Activated CD8-positive, alpha-beta T cell treated with anti-CD3 and anti-CD28 coated beads for 36 hours (primary cell): ENCODE results near the gene TRIM52. TPM values are rescaled to one million over a fixed set of nuclear protein-coding genes. Genes with fewer than 3 reads are reported as not detected.
"Not testable (repeated sequence)": the region's sequence is repeated elsewhere in the genome, so short reads cannot be mapped to it uniquely, and the experiment has no call there.

Source experiments
- ATAC-seq: fragments of 200-7000 bp; cut with Tn5 transposase; one replicate; pipeline ENCODE4 v1.10.0; 2021; ENCODE audit warnings: mild to moderate bottlenecking, moderate library complexity
- CTCF ChIA-PET: fragments of 350-600 bp; sonication (Branson Sonifier 250); formaldehyde crosslinking; loops from one replicate; lab custom pipeline; 2021; ENCODE audit warnings: antibody characterized with exemption; lab: Charles Lee
- POLR2A ChIA-PET: fragments of 350-600 bp; sonication (Branson Sonifier 250); formaldehyde crosslinking; loops from one replicate; lab custom pipeline; 2021; ENCODE audit warnings: antibody characterized with exemption; lab: Charles Lee
- DNase-seq: peaks from one replicate; pipeline ENCODE4 v3.0.0-alpha.2; 2020
- H3K27ac Mint-ChIP-seq: one replicate; pipeline ENCODE4 v1.8.0; 2021; ENCODE audit warnings: mild to moderate bottlenecking, mixed read lengths
- H3K27me3 Mint-ChIP-seq: one replicate; pipeline ENCODE4 v1.8.0; 2021; ENCODE audit warnings: mixed read lengths
- H3K36me3 Mint-ChIP-seq: one replicate; pipeline ENCODE4 v1.8.0; 2021; ENCODE audit warnings: low read depth, mixed read lengths
- H3K4me1 Mint-ChIP-seq: one replicate; pipeline ENCODE4 v1.8.0; 2021; ENCODE audit warnings: low read depth, mixed read lengths
- H3K4me3 Mint-ChIP-seq: one replicate; pipeline ENCODE4 v1.8.0; 2021; ENCODE audit warnings: mild to moderate bottlenecking, moderate library complexity, mixed read lengths
- H3K9me3 Mint-ChIP-seq: one replicate; pipeline ENCODE4 v1.8.0; 2021; ENCODE audit warnings: mixed read lengths
- intact Hi-C: fragments of 100-400 bp; cut with micrococcal nuclease; formaldehyde crosslinking; loops from one replicate; pipeline ENCODE4 v1.10.0; 2022
- total RNA-seq, 2 experiments: library from RNA; stranded (reverse); gene quantifications; one replicate each; pipeline ENCODE4 v1.2.3, GENCODE V29; 2021
- TF ChIP-seq, protein P1 (sequence below): fragments of 200-600 bp; IDR thresholded peaks from one replicate; pipeline ENCODE4 v1.8.0; 2022; ENCODE audit warnings: antibody characterized with exemption, mild to moderate bottlenecking

TRIM52 gene
- total RNA-seq, 2 experiments from 2014 or later = 13.2 to 13.8 TPM

DNA sequence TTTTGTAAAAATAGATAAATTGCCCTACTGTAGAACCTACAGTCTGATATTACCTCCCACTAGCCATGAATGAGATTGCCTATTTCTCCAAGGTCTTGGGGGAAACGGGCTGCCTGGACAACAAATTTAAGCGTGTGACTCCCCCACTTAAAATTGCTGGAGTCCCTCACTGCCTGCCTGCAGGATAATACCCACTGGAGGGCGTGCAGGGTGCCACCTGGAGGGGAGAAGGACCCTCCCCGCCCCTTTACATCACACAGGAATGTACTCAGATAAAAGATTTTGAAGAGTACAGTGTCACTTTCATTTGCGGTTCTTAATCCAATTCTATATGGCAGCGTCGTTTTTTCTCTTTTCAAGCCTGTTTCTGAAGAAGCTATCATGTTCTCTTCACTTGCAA is 49.7 kb downstream of the TRIM52 start:
- Mint-ChIP-seq H3K4me1 (peaks cover 27% of the 10 kb centered on the region), H3K9me3 (no peaks in the 10 kb centered on the region), H3K36me3 (peaks cover 7% of the 10 kb centered on the region), H3K4me3 (no peak overlapping the region), H3K27ac (no peak overlapping the region), H3K27me3 (peaks cover 9% of the 10 kb centered on the region)
- TF ChIP-seq, protein P1, sequence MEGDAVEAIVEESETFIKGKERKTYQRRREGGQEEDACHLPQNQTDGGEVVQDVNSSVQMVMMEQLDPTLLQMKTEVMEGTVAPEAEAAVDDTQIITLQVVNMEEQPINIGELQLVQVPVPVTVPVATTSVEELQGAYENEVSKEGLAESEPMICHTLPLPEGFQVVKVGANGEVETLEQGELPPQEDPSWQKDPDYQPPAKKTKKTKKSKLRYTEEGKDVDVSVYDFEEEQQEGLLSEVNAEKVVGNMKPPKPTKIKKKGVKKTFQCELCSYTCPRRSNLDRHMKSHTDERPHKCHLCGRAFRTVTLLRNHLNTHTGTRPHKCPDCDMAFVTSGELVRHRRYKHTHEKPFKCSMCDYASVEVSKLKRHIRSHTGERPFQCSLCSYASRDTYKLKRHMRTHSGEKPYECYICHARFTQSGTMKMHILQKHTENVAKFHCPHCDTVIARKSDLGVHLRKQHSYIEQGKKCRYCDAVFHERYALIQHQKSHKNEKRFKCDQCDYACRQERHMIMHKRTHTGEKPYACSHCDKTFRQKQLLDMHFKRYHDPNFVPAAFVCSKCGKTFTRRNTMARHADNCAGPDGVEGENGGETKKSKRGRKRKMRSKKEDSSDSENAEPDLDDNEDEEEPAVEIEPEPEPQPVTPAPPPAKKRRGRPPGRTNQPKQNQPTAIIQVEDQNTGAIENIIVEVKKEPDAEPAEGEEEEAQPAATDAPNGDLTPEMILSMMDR = no peak
- DNase-seq = no peak
- intact Hi-C loops = no loop called here
- ChIA-PET POLR2A (interaction anchor here (1.6 kb wide), 1 partner anchor 11 kb away, joined by 6 read pairs; the partner anchor contains the start of gene TRIM41), CTCF (interaction anchor here (1.1 to 1.9 kb wide), 3 partner anchors 19 to 26 kb away, joined by 3 to 7 read pairs (median 4); no protein-coding TSS in a partner anchor)
- ATAC-seq = no peak

DNA sequence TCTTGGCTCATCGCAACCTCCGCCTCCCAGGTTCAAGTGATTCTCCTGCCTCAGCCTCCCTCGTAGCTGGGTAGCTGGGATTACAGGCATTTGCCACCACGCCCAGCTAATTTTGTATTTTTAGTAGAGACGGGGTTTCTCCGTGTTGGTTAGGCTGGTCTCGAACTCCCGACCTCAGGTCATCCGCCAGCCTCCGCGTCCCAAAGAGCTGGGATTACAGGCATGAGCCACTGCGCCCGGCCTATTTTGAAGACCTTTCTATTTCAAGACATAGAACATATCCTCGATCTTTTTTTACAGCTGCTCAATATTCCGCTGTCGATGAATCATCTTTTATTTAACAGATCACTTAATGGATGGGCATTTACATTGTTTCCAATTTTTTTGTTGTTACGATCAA is 50.2 kb downstream of the TRIM52 start:
- ATAC-seq, H3K27ac Mint-ChIP-seq, H3K9me3 Mint-ChIP-seq, intact Hi-C loops, H3K4me3 Mint-ChIP-seq, DNase-seq, H3K36me3 Mint-ChIP-seq: not testable (repeated sequence)
- peaks cover 14% of the 10 kb centered on the region for H3K27me3 Mint-ChIP-seq
- ChIA-PET POLR2A (interaction anchor here (1.6 kb wide), 1 partner anchor 12 kb away, joined by 6 read pairs; the partner anchor contains the start of gene TRIM41), CTCF (interaction anchor here (1.1 to 1.9 kb wide), 3 partner anchors 19 to 26 kb away, joined by 3 to 7 read pairs (median 4); no protein-coding TSS in a partner anchor)
- peaks cover 32% of the 10 kb centered on the region for H3K4me1 Mint-ChIP-seq

DNA sequence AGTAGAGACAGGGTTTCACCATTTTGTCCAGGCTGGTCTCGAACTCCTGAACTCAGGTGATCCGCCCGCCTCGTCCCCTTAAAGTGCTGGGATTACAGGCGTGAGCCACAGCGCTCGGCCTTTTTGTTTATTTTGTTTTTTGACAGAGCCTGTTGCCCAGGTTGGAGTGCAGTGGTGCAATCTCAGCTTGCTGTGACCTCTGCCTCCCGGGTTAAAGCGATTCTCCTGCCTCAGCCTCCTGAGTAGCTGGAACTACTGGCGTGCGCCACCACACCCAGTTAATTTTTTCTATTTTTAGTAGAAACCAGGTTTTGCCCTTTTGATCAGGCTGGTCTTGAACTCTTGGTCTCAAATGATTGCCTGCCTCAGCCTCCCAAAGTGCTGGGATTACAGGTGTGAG is 50.8 kb downstream of the TRIM52 start:
- DNase-seq, H3K36me3 Mint-ChIP-seq, H3K27ac Mint-ChIP-seq, H3K4me3 Mint-ChIP-seq, intact Hi-C loops, ATAC-seq, H3K9me3 Mint-ChIP-seq: not testable (repeated sequence)
- CTCF ChIA-PET = interaction anchor here (1.1 kb wide), 1 partner anchor 21 kb away, joined by 3 read pairs; no protein-coding TSS in a partner anchor
- Mint-ChIP-seq H3K27me3 (peaks cover 18% of the 10 kb centered on the region), H3K4me1 (peaks cover 36% of the 10 kb centered on the region)
- POLR2A ChIA-PET = interaction anchor here (1.6 kb wide), 1 partner anchor 12 kb away, joined by 6 read pairs; the partner anchor contains the start of gene TRIM41

DNA sequence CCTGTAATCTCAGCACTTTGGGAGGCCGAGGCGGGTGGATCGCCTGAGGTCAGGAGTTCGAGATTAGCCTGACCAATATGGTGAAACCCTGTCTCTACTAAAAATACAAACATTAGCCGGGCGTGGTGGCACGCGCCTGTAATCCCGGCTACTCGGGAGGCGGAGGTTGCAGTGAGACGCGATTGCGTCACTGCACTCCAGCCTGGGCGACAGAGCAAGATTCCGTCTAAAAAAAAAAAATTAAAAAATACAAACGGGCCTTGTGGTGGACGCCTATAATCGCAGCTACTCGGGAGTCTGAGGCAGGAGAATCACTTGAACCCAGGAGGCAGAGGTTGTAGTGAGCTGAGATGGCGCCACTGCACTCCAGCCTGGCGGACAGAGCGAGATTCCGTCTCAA is 51.9 kb downstream of the TRIM52 start:
- ATAC-seq, H3K27ac Mint-ChIP-seq, H3K9me3 Mint-ChIP-seq, H3K36me3 Mint-ChIP-seq, DNase-seq, intact Hi-C loops, H3K4me3 Mint-ChIP-seq: not testable (repeated sequence)
- ChIA-PET CTCF (interaction anchor here (2.6 to 8.4 kb wide), 2 partner anchors 18 to 25 kb away, joined by 12 to 80 read pairs; no protein-coding TSS in a partner anchor), POLR2A (interaction anchor here (3.2 to 8.4 kb wide), 4 partner anchors 14 to 33 kb away, joined by 14 to 159 read pairs (median 30); partner anchors contain the start of genes RACK1 and TRIM41)
- Mint-ChIP-seq H3K27me3 (peaks cover 20% of the 10 kb centered on the region), H3K4me1 (peaks cover 36% of the 10 kb centered on the region)

DNA sequence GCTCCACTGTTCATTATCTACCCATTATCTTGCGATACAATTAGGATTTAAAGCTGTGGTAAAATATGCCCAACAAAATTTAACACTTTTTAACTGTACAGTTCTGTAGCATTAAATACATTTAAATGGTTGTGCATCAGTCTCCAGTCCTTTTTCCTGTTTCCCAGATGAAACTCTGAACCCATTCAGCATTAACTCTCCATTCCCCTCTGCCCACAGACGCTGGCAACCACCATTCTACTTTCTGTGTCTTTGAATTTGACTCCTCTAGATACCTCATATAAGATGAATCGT is 53.0 kb downstream of the TRIM52 start:
- DNase-seq (no peak), ATAC-seq (no peak)
- TF ChIP-seq, protein P1 = no peak
- POLR2A ChIA-PET = interaction anchor here (0.6 to 8.4 kb wide), 11 partner anchors 9 to 50 kb away, joined by 3 to 159 read pairs (median 14); partner anchors contain the start of genes RACK1 and TRIM41
- peaks cover 7% of the 10 kb centered on the region for H3K36me3 Mint-ChIP-seq
- H3K9me3 Mint-ChIP-seq = no peaks in the 10 kb centered on the region
- CTCF ChIA-PET = interaction anchor here (1.0 to 8.4 kb wide), 6 partner anchors 8 to 38 kb away, joined by 3 to 80 read pairs (median 8); no protein-coding TSS in a partner anchor
- peak overlapping the region; percentile 89 for H3K4me3 Mint-ChIP-seq
- intact Hi-C loops = loop anchor here (1.0 kb wide), 2 partner anchors 10 to 17 kb away; no protein-coding TSS in a partner anchor
- H3K27me3 Mint-ChIP-seq = peaks cover 28% of the 10 kb centered on the region
- peaks cover 36% of the 10 kb centered on the region for H3K4me1 Mint-ChIP-seq
- peak overlapping the region; percentile 92 for H3K27ac Mint-ChIP-seq

DNA sequence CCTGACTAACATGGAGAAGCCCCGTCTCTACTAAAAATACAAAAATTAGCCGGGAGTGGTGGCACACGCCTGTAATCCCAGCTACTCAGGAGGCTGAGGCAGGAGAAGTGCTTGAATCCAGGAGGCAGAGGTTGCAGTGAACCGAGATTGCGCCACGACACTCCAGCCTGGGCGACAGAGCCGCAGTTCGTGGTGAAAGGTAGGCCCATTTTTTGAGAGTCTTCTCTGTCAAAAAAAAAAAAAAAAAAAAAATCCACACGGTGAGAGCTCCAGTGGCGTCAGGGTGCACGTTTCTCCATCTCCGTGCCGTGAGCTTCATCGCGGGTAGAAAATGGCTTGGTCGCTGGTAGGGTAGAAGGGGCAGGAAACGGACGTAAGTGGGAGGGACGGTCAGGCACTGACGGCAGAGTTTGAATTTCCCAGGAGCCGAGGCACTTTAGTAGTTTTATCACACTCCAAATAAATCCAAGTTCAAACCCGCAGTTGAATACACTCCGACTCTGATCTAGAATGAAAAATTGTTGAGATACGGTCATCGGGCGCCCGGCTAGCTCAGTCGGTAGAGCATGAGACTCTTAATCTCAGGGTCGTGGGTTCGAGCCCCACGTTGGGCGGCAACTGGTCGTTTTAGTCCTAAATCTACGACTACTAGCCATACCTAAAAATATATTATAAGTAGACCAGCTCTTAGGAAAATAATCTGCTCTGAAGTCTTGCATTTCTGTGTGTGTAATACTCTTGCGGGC is 53.6 kb downstream of the TRIM52 start:
- ChIA-PET POLR2A (interaction anchor here (0.6 to 8.4 kb wide), 13 partner anchors 8 to 54 kb away, joined by 3 to 159 read pairs (median 12); partner anchors contain the start of genes RACK1, TRIM41 and TRIM52), CTCF (interaction anchor here (1.0 to 8.4 kb wide), 10 partner anchors 9 to 53 kb away, joined by 3 to 80 read pairs (median 6); partner anchors contain the start of genes TRIM41 and TRIM52)
- H3K4me1 Mint-ChIP-seq = peaks cover 36% of the 10 kb centered on the region
- intact Hi-C loops = loop anchor here (1.0 kb wide), 2 partner anchors 11 to 16 kb away; no protein-coding TSS in a partner anchor
- H3K36me3 Mint-ChIP-seq = peaks cover 7% of the 10 kb centered on the region
- H3K27me3 Mint-ChIP-seq = peaks cover 28% of the 10 kb centered on the region
- peak overlapping the region; percentile 89 for H3K4me3 Mint-ChIP-seq
- peak; percentile 95 for DNase-seq
- peak; percentile 62 for ATAC-seq
- peak overlapping the region; percentile 92 for H3K27ac Mint-ChIP-seq
- TF ChIP-seq, protein P1 = no peak
- no peaks in the 10 kb centered on the region for H3K9me3 Mint-ChIP-seq
